ENCODE results near the gene GNG8. TPM values are rescaled to one million over a fixed set of nuclear protein-coding genes. Genes with fewer than 3 reads are reported as not detected.
A peak's percentile ranks its signal among the peaks of the same experiment; 100 is the strongest.

GNG8 gene
- total RNA-seq, 4 donors from 2014 or later: not detected

GRCh38 chr19:46644720-46645119 lies 8.7 kb upstream of the GNG8 start:
- in situ Hi-C loops (cut with MboI; ENCODE audit: low pct_ligation_motif_present in 1 of 4, low pct_unique_long_range_greater_than_20kb in 1 of 4, low sequenced_read_pairs in 3 of 4): no loop called here
- Histone ChIP-seq H3K9me3 (no peaks in the 10 kb centered on the region), H3K27ac (peak overlapping the region; percentile 5 to 69 (median 36)), H3K36me3 (no peaks in the 10 kb centered on the region), H3K4me1 (peaks cover 4 to 8% (median 6%) of the 10 kb centered on the region in 4 donors), H3K4me3 (no peak overlapping the region), H3K27me3 (peaks cover 45% of the 10 kb centered on the region)
- no peak for DNase-seq
- TF ChIP-seq CTCF (IDR thresholded peaks at IDR 0.05) (no peak), POLR2AphosphoS5 (IDR thresholded peaks at IDR 0.05) (no peak)
- intact Hi-C loops (cut with DNase I; ENCODE audit: low total_unique reads): no loop called here
- 39 to 47% methylated on average over 2 to 3 of the region's 3 CpGs for WGBS, 2 donors (ENCODE audit: low coverage in 1 of 2)

- Histone ChIP-seq H3K36me3 (no peaks in the 10 kb centered on the region), H3K4me3 (no peak overlapping the region), H3K27ac (peak overlapping the region in 3 of 4 donors; percentile 82 to 94 (median 86)), H3K9me3 (no peaks in the 10 kb centered on the region), H3K27me3 (peaks cover 46% of the 10 kb centered on the region), H3K4me1 (peaks cover 10 to 26% (median 23%) of the 10 kb centered on the region in 4 donors)
- WGBS, 2 donors (ENCODE audit: low coverage in 1 of 2): 50 to 63% methylated on average over 1 to 2 of the region's 2 CpGs
- intact Hi-C loops (cut with DNase I; ENCODE audit: low total_unique reads) (no loop called here), in situ Hi-C loops (cut with MboI; ENCODE audit: low pct_ligation_motif_present in 1 of 4, low pct_unique_long_range_greater_than_20kb in 1 of 4, low sequenced_read_pairs in 3 of 4) (no loop called here)
- TF ChIP-seq CTCF (IDR thresholded peaks at IDR 0.05): no peak
- no peak for TF ChIP-seq POLR2A (IDR thresholded peaks at IDR 0.05)
- TF ChIP-seq EP300 (IDR thresholded peaks at IDR 0.05; ENCODE audit: low read depth): no peak
- no peak for DNase-seq
These were observed 4.7 kb upstream of the GNG8 start for GRCh38 chr19:46640656-46641055.

- H3K27me3 ChIP-seq: peaks cover 53% of the 10 kb centered on the region
- DNase-seq: peak; percentile 48
- H3K36me3 ChIP-seq: no peaks in the 10 kb centered on the region
- TF ChIP-seq POLR2A (IDR thresholded peaks at IDR 0.05) (no peak), POLR2AphosphoS5 (IDR thresholded peaks at IDR 0.05) (peak; percentile 46 to 74 (median 51))
- peak overlapping the region; percentile 21 to 49 (median 36) for H3K4me3 ChIP-seq
- H3K4me1 ChIP-seq: peaks cover 6 to 27% (median 25%) of the 10 kb centered on the region in 4 donors
- WGBS, 2 donors (ENCODE audit: low coverage in 1 of 2): 9% methylated on average over 41 of the region's 49 CpGs; no CpG with 5 or more reads in 1 of the 2 donors
- no peaks in the 10 kb centered on the region for H3K9me3 ChIP-seq
- intact Hi-C loops (cut with DNase I; ENCODE audit: low total_unique reads): no loop called here
- H3K27ac ChIP-seq: peak overlapping the region; percentile 73 to 94 (median 84)
- in situ Hi-C loops (cut with MboI; ENCODE audit: low pct_ligation_motif_present in 1 of 4, low pct_unique_long_range_greater_than_20kb in 1 of 4, low sequenced_read_pairs in 3 of 4): no loop called here
These were observed 3.6 kb upstream of the GNG8 start for GRCh38 chr19:46639358-46640182.

- H3K9me3 ChIP-seq: no peaks in the 10 kb centered on the region
- in situ Hi-C loops (cut with MboI; ENCODE audit: low pct_ligation_motif_present in 1 of 4, low pct_unique_long_range_greater_than_20kb in 1 of 4, low sequenced_read_pairs in 3 of 4): no loop called here
- intact Hi-C loops (cut with DNase I; ENCODE audit: low total_unique reads): no loop called here
- 64 to 78% methylated on average over 10 to 14 of the region's 14 CpGs for WGBS, 2 donors (ENCODE audit: low coverage in 1 of 2)
- no peaks in the 10 kb centered on the region for H3K36me3 ChIP-seq
- H3K4me1 ChIP-seq: peaks cover 9 to 43% (median 37%) of the 10 kb centered on the region in 4 donors
- no peak for TF ChIP-seq POLR2A (IDR thresholded peaks at IDR 0.05)
- TF ChIP-seq EP300 (IDR thresholded peaks at IDR 0.05; ENCODE audit: low read depth): no peak
- TF ChIP-seq CTCF (IDR thresholded peaks at IDR 0.05): no peak
- no peak for TF ChIP-seq POLR2AphosphoS5 (IDR thresholded peaks at IDR 0.05)
- H3K4me3 ChIP-seq: no peak overlapping the region
- DNase-seq: no peak
- peaks cover 68% of the 10 kb centered on the region for H3K27me3 ChIP-seq
- H3K27ac ChIP-seq: no peak overlapping the region
These were observed 1.2 kb upstream of the GNG8 start for GRCh38 chr19:46637224-46637623.
